Measurements from ENCODE around the gene LOXL3. TPM values are rescaled to one million over a fixed set of nuclear protein-coding genes. Genes with fewer than 3 reads are reported as not detected.

The LOXL3 gene
- polyA plus RNA-seq, 1 of the 3 experiments (the other 2 are of a cell fraction), result 47.9 TPM

DNA sequence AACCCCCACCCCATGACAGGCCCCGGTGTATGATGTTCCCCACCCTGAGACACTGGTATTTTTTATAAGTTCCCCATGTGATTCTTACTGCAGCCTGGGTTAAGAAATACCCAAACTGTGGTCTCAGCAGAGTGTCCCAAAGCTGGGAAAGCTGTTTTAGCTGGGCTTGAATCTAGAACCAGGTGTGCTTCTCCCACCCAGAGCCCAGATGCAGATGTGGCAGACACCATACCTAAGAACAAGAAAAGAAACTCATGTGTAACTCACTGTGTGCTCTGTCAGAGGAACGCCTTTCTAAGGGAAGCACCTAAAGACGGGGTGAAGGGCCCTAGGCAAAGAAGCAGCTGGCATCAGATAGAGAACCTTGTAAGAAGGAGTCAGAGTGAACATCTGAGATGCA is 24.7 kb upstream of the LOXL3 start:
- Histone ChIP-seq H3K4me3 (ENCODE audit: low read depth in 2 of 2, low read length in 1 of 2) (no peak overlapping the region), H3K4me2 (no peak overlapping the region), H3K9ac (no peak overlapping the region), H3K27me3 (ENCODE audit: insufficient read depth) (no peaks in the 10 kb centered on the region), H3K9me2 (no peaks in the 10 kb centered on the region), H3F3A (replicated peaks; ENCODE audit: insufficient read depth) (peaks cover 30% of the 10 kb centered on the region), H2AFZ (ENCODE audit: low read depth) (no peak overlapping the region), H3K4me1 (ENCODE audit: control insufficient read depth in 1 of 2, insufficient read depth in 2 of 2, low read depth in 1 of 2, low read length in 1 of 2) (peaks cover 8 to 23% of the 10 kb centered on the region in 2 experiments), H3K9me3 (no peaks in the 10 kb centered on the region), H3K79me2 (ENCODE audit: insufficient read depth) (no peaks in the 10 kb centered on the region), H4K20me1 (ENCODE audit: insufficient read depth) (no peaks in the 10 kb centered on the region), H3K27ac (ENCODE audit: low read depth in 2 of 2, low read length in 1 of 2) (no peak overlapping the region), H3K36me3 (replicated peaks in 1 of 2; ENCODE audit: control insufficient read depth in 1 of 2, insufficient read depth in 2 of 2, low read length in 1 of 2) (no peaks in the 10 kb centered on the region)
- WGBS (ENCODE audit: low lambda C conversion rate), result 96% methylated on average over 3 of the region's 3 CpGs
- CTCF ChIA-PET, result interaction anchor here (1.0 to 7.3 kb wide), 3 partner anchors 10 to 96 kb away, joined by 3 to 75 read pairs (median 5); partner anchors contain the start of genes CCDC142 and TTC31
- POLR2A ChIA-PET, result no interaction called here
- TF ChIP-seq YY1 (IDR thresholded peaks at IDR 0.05; ENCODE audit: low read depth) (no peak), RAD21 (IDR thresholded peaks at IDR 0.05; ENCODE audit: low read length) (no peak), USF2 (IDR thresholded peaks at IDR 0.05; ENCODE audit: borderline replicate concordance, low read depth, low read length) (no peak), FOXM1 (IDR thresholded peaks at IDR 0.05; ENCODE audit: low read depth) (no peak), JUND (IDR thresholded peaks at IDR 0.05) (no peak), FOSL2 (IDR thresholded peaks at IDR 0.05; ENCODE audit: borderline replicate concordance, low read depth) (no peak), SMC3 (IDR thresholded peaks at IDR 0.05; ENCODE audit: low read depth, low read length) (no peak), NFIC (IDR thresholded peaks at IDR 0.05; ENCODE audit: borderline replicate concordance) (no peak), RXRA (IDR thresholded peaks at IDR 0.05; ENCODE audit: borderline replicate concordance, low read depth) (no peak), CHD2 (IDR thresholded peaks at IDR 0.05; ENCODE audit: low read length, partially characterized antibody) (no peak), POLR2AphosphoS5 (IDR thresholded peaks at IDR 0.05; ENCODE audit: low read depth, low read length) (no peak), MXI1 (IDR thresholded peaks at IDR 0.05; ENCODE audit: low read depth, low read length) (no peak), TAF1 (IDR thresholded peaks at IDR 0.05; ENCODE audit: borderline replicate concordance, low read depth, low read length) (no peak), MEF2A (IDR thresholded peaks at IDR 0.05; ENCODE audit: borderline replicate concordance, low read depth) (no peak), EZH2phosphoT487 (IDR thresholded peaks at IDR 0.05; ENCODE audit: borderline replicate concordance, low read depth) (no peak)
- TF ChIP-seq, protein P1, sequence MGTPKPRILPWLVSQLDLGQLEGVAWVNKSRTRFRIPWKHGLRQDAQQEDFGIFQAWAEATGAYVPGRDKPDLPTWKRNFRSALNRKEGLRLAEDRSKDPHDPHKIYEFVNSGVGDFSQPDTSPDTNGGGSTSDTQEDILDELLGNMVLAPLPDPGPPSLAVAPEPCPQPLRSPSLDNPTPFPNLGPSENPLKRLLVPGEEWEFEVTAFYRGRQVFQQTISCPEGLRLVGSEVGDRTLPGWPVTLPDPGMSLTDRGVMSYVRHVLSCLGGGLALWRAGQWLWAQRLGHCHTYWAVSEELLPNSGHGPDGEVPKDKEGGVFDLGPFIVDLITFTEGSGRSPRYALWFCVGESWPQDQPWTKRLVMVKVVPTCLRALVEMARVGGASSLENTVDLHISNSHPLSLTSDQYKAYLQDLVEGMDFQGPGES (IDR thresholded peaks at IDR 0.05; ENCODE audit: low read depth, low read length), result no peak
- TF ChIP-seq, protein P2, sequence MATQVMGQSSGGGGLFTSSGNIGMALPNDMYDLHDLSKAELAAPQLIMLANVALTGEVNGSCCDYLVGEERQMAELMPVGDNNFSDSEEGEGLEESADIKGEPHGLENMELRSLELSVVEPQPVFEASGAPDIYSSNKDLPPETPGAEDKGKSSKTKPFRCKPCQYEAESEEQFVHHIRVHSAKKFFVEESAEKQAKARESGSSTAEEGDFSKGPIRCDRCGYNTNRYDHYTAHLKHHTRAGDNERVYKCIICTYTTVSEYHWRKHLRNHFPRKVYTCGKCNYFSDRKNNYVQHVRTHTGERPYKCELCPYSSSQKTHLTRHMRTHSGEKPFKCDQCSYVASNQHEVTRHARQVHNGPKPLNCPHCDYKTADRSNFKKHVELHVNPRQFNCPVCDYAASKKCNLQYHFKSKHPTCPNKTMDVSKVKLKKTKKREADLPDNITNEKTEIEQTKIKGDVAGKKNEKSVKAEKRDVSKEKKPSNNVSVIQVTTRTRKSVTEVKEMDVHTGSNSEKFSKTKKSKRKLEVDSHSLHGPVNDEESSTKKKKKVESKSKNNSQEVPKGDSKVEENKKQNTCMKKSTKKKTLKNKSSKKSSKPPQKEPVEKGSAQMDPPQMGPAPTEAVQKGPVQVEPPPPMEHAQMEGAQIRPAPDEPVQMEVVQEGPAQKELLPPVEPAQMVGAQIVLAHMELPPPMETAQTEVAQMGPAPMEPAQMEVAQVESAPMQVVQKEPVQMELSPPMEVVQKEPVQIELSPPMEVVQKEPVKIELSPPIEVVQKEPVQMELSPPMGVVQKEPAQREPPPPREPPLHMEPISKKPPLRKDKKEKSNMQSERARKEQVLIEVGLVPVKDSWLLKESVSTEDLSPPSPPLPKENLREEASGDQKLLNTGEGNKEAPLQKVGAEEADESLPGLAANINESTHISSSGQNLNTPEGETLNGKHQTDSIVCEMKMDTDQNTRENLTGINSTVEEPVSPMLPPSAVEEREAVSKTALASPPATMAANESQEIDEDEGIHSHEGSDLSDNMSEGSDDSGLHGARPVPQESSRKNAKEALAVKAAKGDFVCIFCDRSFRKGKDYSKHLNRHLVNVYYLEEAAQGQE (IDR thresholded peaks at IDR 0.05; ENCODE audit: low read depth, low read length), result no peak
- TF ChIP-seq, protein P3, sequence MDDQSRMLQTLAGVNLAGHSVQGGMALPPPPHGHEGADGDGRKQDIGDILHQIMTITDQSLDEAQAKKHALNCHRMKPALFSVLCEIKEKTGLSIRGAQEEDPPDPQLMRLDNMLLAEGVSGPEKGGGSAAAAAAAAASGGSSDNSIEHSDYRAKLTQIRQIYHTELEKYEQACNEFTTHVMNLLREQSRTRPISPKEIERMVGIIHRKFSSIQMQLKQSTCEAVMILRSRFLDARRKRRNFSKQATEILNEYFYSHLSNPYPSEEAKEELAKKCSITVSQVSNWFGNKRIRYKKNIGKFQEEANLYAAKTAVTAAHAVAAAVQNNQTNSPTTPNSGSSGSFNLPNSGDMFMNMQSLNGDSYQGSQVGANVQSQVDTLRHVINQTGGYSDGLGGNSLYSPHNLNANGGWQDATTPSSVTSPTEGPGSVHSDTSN (IDR thresholded peaks at IDR 0.05), result no peak
- no peak for DNase-seq
